Effector memory CD8-positive, alpha-beta T cell (primary cell): ENCODE data around the gene COL4A6.

ENCODE experiments used
- ATAC-seq: fragments of 150-1000 bp; cut with Tn5 transposase; replicated peaks from 2 replicates; pipeline ENCODE4 v1.10.0; 2021; ENCODE audit warnings: mild to moderate bottlenecking, moderate library complexity
- DNase-seq, 3 experiments: peaks; one replicate each; pipeline ENCODE4 v3.0.0; 2021
- H3K27ac Mint-ChIP-seq, 2 donors: one replicate each; pipeline ENCODE4 v1.8.0; 2022; ENCODE audit warnings: mild to moderate bottlenecking in 2 of 2, mixed read lengths in 2 of 2, moderate library complexity in 2 of 2
- H3K27me3 Mint-ChIP-seq, 2 donors: one replicate each; pipeline ENCODE4 v1.8.0; 2022; ENCODE audit warnings: mixed read lengths in 2 of 2
- H3K36me3 Mint-ChIP-seq: one replicate; pipeline ENCODE4 v1.8.0; 2022; ENCODE audit warnings: mild to moderate bottlenecking, moderate library complexity, mixed read lengths; ENCODE audit not compliant: insufficient read depth
- H3K4me1 Mint-ChIP-seq, 2 donors: one replicate each; pipeline ENCODE4 v1.8.0; 2022; ENCODE audit warnings: low read depth in 2 of 2, mixed read lengths in 2 of 2
- H3K4me3 Mint-ChIP-seq, 2 donors: one replicate each; pipeline ENCODE4 v1.8.0; 2022; ENCODE audit warnings: mild to moderate bottlenecking in 2 of 2, mixed read lengths in 2 of 2, moderate library complexity in 2 of 2
- H3K9me3 Mint-ChIP-seq, 2 donors: one replicate each; pipeline ENCODE4 v1.8.0; 2022; ENCODE audit warnings: mixed read lengths in 2 of 2

Gene COL4A6

GRCh38 chrX:108186811-108187210, 251.4 kb downstream of the COL4A6 start:
- Mint-ChIP-seq H3K36me3 (no peaks in the 10 kb centered on the region), H3K27ac (no peak overlapping the region), H3K27me3 (peaks cover 0 to 8% of the 10 kb centered on the region in 2 donors), H3K4me1 (no peaks in the 10 kb centered on the region), H3K9me3 (no peaks in the 10 kb centered on the region), H3K4me3 (no peak overlapping the region)
- DNase-seq: no peak
- ATAC-seq: no peak

DNA sequence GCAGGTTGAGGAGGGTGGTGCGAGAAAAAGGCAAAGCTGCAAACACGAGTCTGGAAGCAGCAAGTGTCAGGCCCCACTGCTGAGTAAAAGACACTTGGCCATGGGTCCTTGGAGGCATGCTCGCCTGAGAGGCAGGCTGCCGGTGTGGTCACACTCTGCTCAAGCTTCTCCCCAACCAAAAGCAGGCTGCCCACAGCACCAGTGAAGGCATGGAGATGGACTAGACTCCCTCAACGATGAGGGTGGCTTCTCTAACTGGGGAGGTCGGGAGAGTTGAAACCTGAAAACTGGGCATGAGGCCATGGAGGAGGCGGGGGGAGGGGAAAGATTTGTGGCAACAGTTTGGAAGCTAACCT, 260.1 kb downstream of the COL4A6 start:
- no peak overlapping the region for H3K27ac Mint-ChIP-seq
- H3K9me3 Mint-ChIP-seq: no peaks in the 10 kb centered on the region
- H3K36me3 Mint-ChIP-seq: no peaks in the 10 kb centered on the region
- DNase-seq: no peak
- H3K4me1 Mint-ChIP-seq: peaks cover 0 to 2% of the 10 kb centered on the region in 2 donors
- no peak overlapping the region for H3K4me3 Mint-ChIP-seq
- ATAC-seq: no peak
- no peaks in the 10 kb centered on the region for H3K27me3 Mint-ChIP-seq

DNA sequence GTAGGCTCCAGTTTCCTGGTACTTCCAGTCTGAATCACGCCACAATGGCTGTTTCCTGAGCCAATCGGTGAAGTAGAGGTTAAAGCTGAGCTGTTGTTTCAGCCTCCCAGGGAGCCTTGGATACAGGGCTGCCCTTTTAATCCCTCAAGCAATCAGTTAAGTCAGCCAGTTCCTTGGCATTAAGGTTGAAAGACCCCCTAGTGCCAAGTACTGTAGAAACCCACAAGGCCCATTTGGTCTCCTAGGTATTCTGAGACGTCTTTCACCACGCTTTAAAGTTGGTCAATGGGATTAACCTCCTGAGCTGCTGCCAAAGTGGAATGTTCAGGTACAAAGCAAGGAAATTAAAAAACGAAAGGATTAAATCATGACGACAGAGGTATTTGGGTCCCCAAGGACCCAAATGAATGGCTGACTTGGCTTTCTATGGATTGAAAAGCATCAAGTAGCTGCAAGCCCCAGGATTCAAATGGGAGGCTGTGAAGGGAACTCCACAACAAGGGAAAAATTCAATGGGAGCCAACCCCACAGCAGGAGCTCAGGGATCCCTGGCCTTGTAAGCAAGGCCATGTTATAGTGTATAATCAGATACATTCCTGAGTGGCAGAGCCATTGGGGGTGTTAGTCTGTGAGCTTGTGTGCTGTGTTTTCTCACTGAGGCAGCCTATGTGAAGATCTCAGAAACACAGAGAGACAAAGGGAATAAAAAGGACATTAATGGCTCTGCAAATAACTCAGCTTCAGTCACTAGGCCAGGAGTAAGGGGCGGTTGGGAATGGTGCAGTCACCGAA, 260.7 kb downstream of the COL4A6 start:
- Mint-ChIP-seq H3K4me3 (no peak overlapping the region), H3K4me1 (peaks cover 0 to 2% of the 10 kb centered on the region in 2 donors), H3K27ac (no peak overlapping the region), H3K36me3 (no peaks in the 10 kb centered on the region), H3K9me3 (no peaks in the 10 kb centered on the region), H3K27me3 (no peaks in the 10 kb centered on the region)
- DNase-seq (no peak), ATAC-seq (no peak)

GRCh38 chrX:108173874-108174273, 264.3 kb downstream of the COL4A6 start:
- Mint-ChIP-seq H3K4me1 (peaks cover 0 to 2% of the 10 kb centered on the region in 2 donors), H3K36me3 (no peaks in the 10 kb centered on the region), H3K9me3 (no peaks in the 10 kb centered on the region), H3K27me3 (no peaks in the 10 kb centered on the region), H3K27ac (no peak overlapping the region), H3K4me3 (no peak overlapping the region)
- DNase-seq (no peak), ATAC-seq (no peak)

DNA sequence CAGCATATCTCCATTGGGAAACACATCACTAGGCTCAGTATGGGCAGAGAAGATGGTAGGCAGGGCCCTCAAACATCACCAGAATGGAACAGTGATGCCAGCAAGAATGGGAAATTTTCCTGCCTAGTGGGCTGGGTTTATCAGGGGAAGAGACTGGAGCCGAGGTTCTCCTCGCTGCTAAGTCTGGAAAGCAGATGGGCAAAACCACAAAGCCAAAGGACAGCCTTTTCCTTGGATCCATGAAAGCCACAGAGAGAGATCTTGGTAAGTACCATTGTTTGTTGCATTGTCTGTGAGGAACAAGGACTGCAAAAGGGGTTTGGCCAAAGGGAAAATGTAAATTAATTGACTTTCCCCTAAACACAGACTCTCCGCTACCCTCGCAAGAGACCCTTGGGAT, 266.6 kb downstream of the COL4A6 start:
- no peaks in the 10 kb centered on the region for H3K36me3 Mint-ChIP-seq
- no peak for ATAC-seq
- no peaks in the 10 kb centered on the region for H3K9me3 Mint-ChIP-seq
- no peak for DNase-seq
- peaks cover 0 to 4% of the 10 kb centered on the region in 2 donors for H3K4me1 Mint-ChIP-seq
- H3K27ac Mint-ChIP-seq: no peak overlapping the region
- no peak overlapping the region for H3K4me3 Mint-ChIP-seq
- no peaks in the 10 kb centered on the region for H3K27me3 Mint-ChIP-seq

DNA sequence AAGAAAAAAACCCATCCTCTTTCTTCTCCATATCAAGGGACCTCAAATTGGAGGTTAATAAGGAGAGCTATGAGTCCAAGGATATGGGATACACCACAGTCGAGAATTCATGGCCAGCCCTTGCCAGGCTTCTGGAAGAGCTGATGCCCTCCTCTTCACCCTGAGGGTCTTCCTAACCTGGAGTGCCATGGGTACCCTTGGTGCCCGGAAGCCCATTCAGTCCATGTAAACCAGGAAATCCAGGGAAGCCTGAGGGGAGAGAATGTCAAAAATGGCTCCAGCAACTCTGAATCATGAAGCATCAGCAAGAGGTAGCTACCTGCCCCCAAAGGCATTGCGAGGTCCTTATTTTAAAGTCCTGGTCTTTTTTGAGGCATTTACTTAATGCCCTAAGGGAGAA, 268.5 kb downstream of the COL4A6 start:
- Mint-ChIP-seq H3K4me3 (no peak overlapping the region), H3K27me3 (no peaks in the 10 kb centered on the region), H3K36me3 (no peaks in the 10 kb centered on the region), H3K4me1 (peaks cover 0 to 4% of the 10 kb centered on the region in 2 donors), H3K9me3 (no peaks in the 10 kb centered on the region), H3K27ac (no peak overlapping the region)
- DNase-seq (no peak), ATAC-seq (no peak)

GRCh38 chrX:108168961-108169740, 269.1 kb downstream of the COL4A6 start:
- DNase-seq: no peak
- H3K36me3 Mint-ChIP-seq: no peaks in the 10 kb centered on the region
- no peak overlapping the region for H3K27ac Mint-ChIP-seq
- H3K9me3 Mint-ChIP-seq: no peaks in the 10 kb centered on the region
- ATAC-seq: no peak
- no peaks in the 10 kb centered on the region for H3K27me3 Mint-ChIP-seq
- H3K4me3 Mint-ChIP-seq: no peak overlapping the region
- H3K4me1 Mint-ChIP-seq: peaks cover 0 to 4% of the 10 kb centered on the region in 2 donors

- H3K9me3 Mint-ChIP-seq: no peaks in the 10 kb centered on the region
- no peaks in the 10 kb centered on the region for H3K27me3 Mint-ChIP-seq
- H3K27ac Mint-ChIP-seq: no peak overlapping the region
- H3K36me3 Mint-ChIP-seq: no peaks in the 10 kb centered on the region
- H3K4me1 Mint-ChIP-seq: peaks cover 0 to 2% of the 10 kb centered on the region in 2 donors
- DNase-seq: no peak
- ATAC-seq: no peak
- no peak overlapping the region for H3K4me3 Mint-ChIP-seq
Measured at GRCh38 chrX:108167211-108167872, 270.9 kb downstream of the COL4A6 start.

DNA sequence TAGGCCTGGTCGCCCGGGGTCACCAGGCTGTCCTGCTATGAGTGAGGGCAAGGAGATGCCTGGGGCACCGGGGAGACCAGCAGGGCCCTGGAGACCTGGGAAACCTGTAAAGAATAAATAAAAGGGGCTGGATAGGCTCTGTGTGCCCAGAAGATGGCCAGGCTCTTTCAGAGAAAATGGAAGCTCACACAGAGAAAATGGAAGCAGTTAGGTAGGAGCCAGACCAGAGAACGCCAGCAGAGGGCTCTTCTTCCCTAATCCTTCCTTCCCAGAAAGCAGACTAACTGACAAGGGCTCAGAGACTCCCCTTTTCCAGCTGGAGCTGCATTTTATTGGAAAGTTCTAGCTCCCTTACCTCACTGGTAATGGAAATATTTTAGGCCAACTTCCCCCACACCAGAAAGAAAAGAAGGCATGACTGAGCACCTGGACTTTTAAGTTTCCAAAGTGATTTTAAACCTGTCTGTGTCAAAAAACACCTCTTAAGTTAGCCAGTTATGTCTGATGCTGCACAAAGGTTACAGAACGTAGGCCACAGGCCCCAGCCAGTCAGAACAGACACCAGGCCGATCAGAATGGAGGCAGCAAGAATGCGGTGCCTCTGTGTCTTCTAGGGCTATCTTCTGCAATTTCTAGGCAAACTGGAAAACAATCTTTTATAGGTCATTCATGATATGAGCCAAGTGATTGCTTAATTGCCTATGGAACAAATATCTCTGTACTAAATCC, 272.7 kb downstream of the COL4A6 start:
- Mint-ChIP-seq H3K27me3 (no peaks in the 10 kb centered on the region), H3K27ac (no peak overlapping the region), H3K9me3 (no peaks in the 10 kb centered on the region), H3K4me1 (peaks cover 0 to 2% of the 10 kb centered on the region in 2 donors), H3K4me3 (no peak overlapping the region), H3K36me3 (no peaks in the 10 kb centered on the region)
- no peak for DNase-seq
- no peak for ATAC-seq

DNA sequence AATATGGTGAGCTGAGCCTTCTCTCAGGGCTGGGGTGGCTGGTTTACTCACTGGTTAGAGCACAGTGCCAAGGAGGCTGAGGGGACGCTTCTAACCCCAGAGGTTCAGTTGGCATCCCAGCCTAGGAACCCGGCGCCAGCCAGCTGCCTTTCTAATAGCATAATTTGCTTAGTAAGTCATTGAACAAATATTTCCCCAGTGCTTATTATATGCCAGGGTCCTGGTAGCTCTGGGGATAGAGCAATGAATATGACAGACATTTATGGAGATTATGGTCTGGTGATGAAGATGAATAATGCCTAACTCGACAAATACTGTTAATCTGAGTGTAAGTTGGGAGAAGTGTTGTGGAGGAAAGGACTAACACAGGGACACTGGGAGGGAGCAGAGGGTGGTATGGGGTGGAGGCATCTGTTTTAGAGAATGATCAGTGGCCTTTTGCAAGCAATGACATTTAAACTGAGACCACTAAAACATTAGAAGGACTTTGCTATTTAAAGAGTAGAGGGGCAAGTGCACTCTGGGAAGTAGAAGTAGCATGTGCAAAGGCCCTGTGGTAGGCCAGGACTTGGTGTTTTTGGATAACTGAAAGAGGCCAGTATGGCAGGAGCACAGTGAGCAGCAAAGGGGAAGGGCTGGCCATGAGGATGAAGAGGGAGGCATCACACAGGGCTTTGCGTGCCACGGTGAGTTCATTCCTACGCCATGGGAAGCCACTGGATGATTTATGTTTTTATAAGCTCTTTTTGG, 274.7 kb downstream of the COL4A6 start:
- ATAC-seq: no peak
- Mint-ChIP-seq H3K4me3 (no peak overlapping the region), H3K4me1 (peaks cover 0 to 2% of the 10 kb centered on the region in 2 donors), H3K27ac (no peak overlapping the region), H3K9me3 (no peaks in the 10 kb centered on the region), H3K36me3 (no peaks in the 10 kb centered on the region), H3K27me3 (no peaks in the 10 kb centered on the region)
- no peak for DNase-seq

GRCh38 chrX:108162265-108162664, 276.0 kb downstream of the COL4A6 start:
- no peak for ATAC-seq
- Mint-ChIP-seq H3K9me3 (no peaks in the 10 kb centered on the region), H3K36me3 (no peaks in the 10 kb centered on the region), H3K4me3 (no peak overlapping the region), H3K4me1 (no peaks in the 10 kb centered on the region), H3K27ac (no peak overlapping the region), H3K27me3 (no peaks in the 10 kb centered on the region)
- DNase-seq: no peak

- no peaks in the 10 kb centered on the region for H3K36me3 Mint-ChIP-seq
Measured at GRCh38 chrX:108160309-108160708, 277.9 kb downstream of the COL4A6 start.

More at GRCh38 chrX:108160309-108160708, 277.9 kb downstream of the COL4A6 start:
- Mint-ChIP-seq H3K9me3 (no peaks in the 10 kb centered on the region), H3K4me1 (no peaks in the 10 kb centered on the region), H3K4me3 (no peak overlapping the region), H3K27me3 (no peaks in the 10 kb centered on the region), H3K27ac (no peak overlapping the region)
- DNase-seq: no peak
- ATAC-seq: no peak
